Endodermal cell (in vitro differentiated cells): ENCODE results near the gene AGPAT3. TPM values are rescaled to one million over a fixed set of nuclear protein-coding genes. Genes with fewer than 3 reads are reported as not detected.
A peak's percentile ranks its signal among the peaks of the same experiment; 100 is the strongest.

ENCODE experiments used
- DNase-seq: peaks from one replicate; pipeline ENCODE4 v3.0.0-alpha.2; 2017
- H3K27ac ChIP-seq: 2 replicates; pipeline ENCODE4 v1.5.1; 2013; ENCODE audit warnings: mild to moderate bottlenecking, low read depth, low read length, moderate library complexity
- H3K27me3 ChIP-seq: 2 replicates; pipeline ENCODE4 v1.6.1; 2013; ENCODE audit warnings: mild to moderate bottlenecking, low read length, moderate library complexity; ENCODE audit not compliant: insufficient read depth, control insufficient read depth, poor library complexity, severe bottlenecking
- H3K36me3 ChIP-seq: 2 replicates; pipeline ENCODE4 v1.7.0; 2013; ENCODE audit warnings: mild to moderate bottlenecking, low read length, moderate library complexity; ENCODE audit not compliant: control insufficient read depth, insufficient read depth
- H3K4me1 ChIP-seq: one replicate; pipeline ENCODE4 v1.7.0; 2013; ENCODE audit warnings: low read length; ENCODE audit not compliant: control insufficient read depth, insufficient read depth
- H3K4me3 ChIP-seq: 2 replicates; pipeline ENCODE4 v1.5.1; 2013; ENCODE audit warnings: mild to moderate bottlenecking, low read length, moderate library complexity
- H3K9ac ChIP-seq: 2 replicates; pipeline ENCODE4 v1.6.1; 2013; ENCODE audit warnings: mild to moderate bottlenecking, low read length, moderate library complexity; ENCODE audit not compliant: poor library complexity, severe bottlenecking; ENCODE audit errors: extremely low read depth
- H3K9me3 ChIP-seq: 2 replicates; pipeline ENCODE4 v1.6.1; 2013; ENCODE audit warnings: mild to moderate bottlenecking, low read length, moderate library complexity; ENCODE audit not compliant: control insufficient read depth
- H3K27ac Mint-ChIP-seq: 2 replicates; pipeline ENCODE4 v1.8.0; 2020; ENCODE audit warnings: mixed read lengths
- H3K27me3 Mint-ChIP-seq: 2 replicates; pipeline ENCODE4 v1.8.0; 2021; ENCODE audit warnings: mild to moderate bottlenecking, mixed read lengths; ENCODE audit not compliant: insufficient read depth
- H3K36me3 Mint-ChIP-seq: 2 replicates; pipeline ENCODE4 v1.8.0; 2020; ENCODE audit warnings: low read depth, mixed read lengths
- H3K4me1 Mint-ChIP-seq: 2 replicates; pipeline ENCODE4 v1.8.0; 2020; ENCODE audit warnings: mixed read lengths
- H3K4me3 Mint-ChIP-seq: 2 replicates; pipeline ENCODE4 v1.8.0; 2020; ENCODE audit warnings: mild to moderate bottlenecking, moderate library complexity, mixed read lengths
- H3K9me3 Mint-ChIP-seq: 2 replicates; pipeline ENCODE4 v1.8.0; 2020; ENCODE audit warnings: mild to moderate bottlenecking, mixed read lengths
- WGBS, 2 experiments: methylation state at CpG; one replicate each; pipeline versions ENCODE4 v1.1.5 to v1.1.7; 2013; ENCODE audit warnings: missing lambda C conversion rate in 2 of 2, mixed read lengths in 1 of 2; ENCODE audit not compliant: insufficient coverage in 1 of 2, insufficient read length in 1 of 2; 5-methylcytosine and 5-hydroxymethylcytosine counted together
- total RNA-seq, 2 donors: library from RNA; stranded (reverse); fragmentation: NEBNext Ultra II Directional in 1 of 2; extraction: Animal tissue kit (Norgen Biotek cat#: 25700) in 1 of 2; gene quantifications; 2 replicates in 1 of 2; 3 replicates in 1 of 2; pipeline ENCODE4 v1.2.1, GENCODE V29; 2021
- TF ChIP-seq, protein P1 (sequence below): fragments of 200-600 bp; sonication (generic); conservative IDR thresholded peaks from 2 replicates; pipeline ENCODE4 v1.5.0; 2021; ENCODE audit warnings: antibody characterized with exemption, mild to moderate bottlenecking

Gene AGPAT3
- total RNA-seq, 2 donors from 2014 or later, result 44.0 to 74.4 TPM

DNA sequence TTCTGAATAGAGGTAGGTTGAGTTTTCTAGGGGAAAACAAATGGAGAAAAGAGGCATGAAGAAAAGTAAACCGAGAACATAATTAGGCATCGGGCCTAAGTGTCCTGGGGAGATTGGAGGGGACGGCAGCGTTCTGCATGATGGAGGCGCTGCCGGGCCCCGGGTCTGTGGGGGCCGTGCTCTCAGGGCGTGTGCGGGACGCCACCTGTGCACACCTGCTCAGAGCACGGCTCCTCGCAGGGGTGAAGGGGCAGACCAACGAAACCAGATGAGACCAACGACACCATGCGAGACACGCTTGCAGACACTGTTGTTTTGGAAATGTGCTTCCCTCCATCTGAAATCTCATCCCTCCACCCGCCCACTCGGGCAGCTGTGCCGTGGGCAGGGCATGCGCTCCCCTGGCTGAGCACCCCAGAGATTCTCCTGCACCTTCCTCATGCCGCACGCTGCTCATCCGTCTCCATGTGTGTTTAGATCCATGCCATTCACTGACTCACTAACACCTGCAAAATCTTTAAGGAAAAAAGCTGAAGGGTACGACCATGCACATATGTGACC lies 118.9 kb downstream of the AGPAT3 start:
- TF ChIP-seq, protein P1, sequence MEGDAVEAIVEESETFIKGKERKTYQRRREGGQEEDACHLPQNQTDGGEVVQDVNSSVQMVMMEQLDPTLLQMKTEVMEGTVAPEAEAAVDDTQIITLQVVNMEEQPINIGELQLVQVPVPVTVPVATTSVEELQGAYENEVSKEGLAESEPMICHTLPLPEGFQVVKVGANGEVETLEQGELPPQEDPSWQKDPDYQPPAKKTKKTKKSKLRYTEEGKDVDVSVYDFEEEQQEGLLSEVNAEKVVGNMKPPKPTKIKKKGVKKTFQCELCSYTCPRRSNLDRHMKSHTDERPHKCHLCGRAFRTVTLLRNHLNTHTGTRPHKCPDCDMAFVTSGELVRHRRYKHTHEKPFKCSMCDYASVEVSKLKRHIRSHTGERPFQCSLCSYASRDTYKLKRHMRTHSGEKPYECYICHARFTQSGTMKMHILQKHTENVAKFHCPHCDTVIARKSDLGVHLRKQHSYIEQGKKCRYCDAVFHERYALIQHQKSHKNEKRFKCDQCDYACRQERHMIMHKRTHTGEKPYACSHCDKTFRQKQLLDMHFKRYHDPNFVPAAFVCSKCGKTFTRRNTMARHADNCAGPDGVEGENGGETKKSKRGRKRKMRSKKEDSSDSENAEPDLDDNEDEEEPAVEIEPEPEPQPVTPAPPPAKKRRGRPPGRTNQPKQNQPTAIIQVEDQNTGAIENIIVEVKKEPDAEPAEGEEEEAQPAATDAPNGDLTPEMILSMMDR, result no peak
- no peaks in the 10 kb centered on the region for H3K27me3 ChIP-seq
- Mint-ChIP-seq H3K27ac (peak overlapping the region; percentile 55), H3K27me3 (no peaks in the 10 kb centered on the region), H3K9me3 (no peaks in the 10 kb centered on the region), H3K4me3 (no peak overlapping the region), H3K4me1 (peaks cover 4% of the 10 kb centered on the region), H3K36me3 (peaks cover 9% of the 10 kb centered on the region)
- DNase-seq, result no peak
- peaks cover 7% of the 10 kb centered on the region for H3K36me3 ChIP-seq
- WGBS, 2 experiments, result 92 to 94% methylated on average over 16 to 24 of the region's 25 CpGs
- no peak overlapping the region for H3K27ac ChIP-seq
- no peaks in the 10 kb centered on the region for H3K4me1 ChIP-seq
- H3K9ac ChIP-seq, result no peak overlapping the region
- H3K4me3 ChIP-seq, result no peak overlapping the region
- H3K9me3 ChIP-seq, result no peaks in the 10 kb centered on the region

DNA sequence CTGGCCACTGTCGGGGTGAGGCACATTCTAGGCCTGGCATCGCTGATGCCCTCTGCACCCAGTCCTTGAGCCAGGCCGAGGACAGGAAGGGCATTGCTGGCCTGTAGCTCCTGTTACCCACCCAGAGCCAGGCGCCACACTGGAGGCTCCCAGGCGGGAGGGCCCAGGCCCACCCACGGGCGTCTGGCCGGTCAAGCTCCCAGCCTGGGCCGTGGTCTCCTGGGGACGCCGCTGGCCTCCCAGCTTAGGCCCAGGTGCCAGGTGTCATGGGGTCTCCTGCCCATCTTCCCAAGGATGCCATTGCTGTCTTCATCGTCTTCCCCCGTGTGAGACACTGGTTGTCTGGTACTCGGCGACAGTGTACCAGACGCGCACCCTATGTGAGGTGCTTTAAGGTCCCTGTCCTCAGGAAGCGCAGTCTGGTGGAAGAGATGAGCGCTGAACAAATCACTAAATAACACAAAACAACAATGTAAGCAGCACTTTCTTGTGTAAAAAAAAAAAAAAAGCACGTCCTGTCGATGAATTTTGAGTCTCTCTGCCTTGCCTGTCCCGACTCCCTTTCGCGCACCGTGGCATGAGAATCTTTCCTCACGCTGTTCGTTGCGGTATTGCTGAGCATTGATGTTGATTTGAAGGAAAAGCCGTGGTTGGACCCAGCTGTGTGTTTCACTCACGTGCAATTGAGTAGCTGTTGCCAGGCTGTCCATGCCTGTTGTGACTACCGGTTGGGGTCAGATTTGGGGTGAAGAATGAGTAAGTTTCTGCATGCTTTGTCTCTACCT lies 120.1 kb downstream of the AGPAT3 start:
- Mint-ChIP-seq H3K27me3 (no peaks in the 10 kb centered on the region), H3K4me1 (peaks cover 4% of the 10 kb centered on the region)

DNA sequence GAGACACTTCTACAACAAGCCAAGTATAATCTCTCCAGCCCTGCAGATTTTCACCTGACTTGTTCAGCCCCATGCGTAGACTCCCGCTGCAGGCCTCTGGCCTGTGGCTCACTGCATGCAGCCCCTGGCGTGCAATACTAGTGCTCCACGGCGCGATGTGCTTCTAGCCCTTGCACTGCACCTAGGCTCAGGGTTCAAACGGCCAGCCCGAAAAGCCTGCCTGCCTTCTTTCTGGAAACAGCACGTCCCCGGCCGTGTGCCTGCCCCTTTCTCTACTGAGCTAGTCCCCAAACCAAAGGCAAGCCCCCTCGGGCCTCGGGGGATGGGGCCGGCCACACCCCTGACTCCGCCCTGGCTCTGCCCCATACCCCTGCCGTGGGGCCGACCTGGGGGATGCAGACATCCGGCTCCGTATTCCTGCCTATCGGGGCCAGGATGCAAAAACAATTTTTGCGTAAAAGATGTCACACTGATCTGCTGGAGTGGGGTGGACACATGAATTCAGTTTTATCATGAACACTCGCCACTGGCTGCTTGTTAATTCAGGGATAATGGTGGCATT lies 120.7 kb downstream of the AGPAT3 start:
- Mint-ChIP-seq H3K4me1 (peaks cover 4% of the 10 kb centered on the region), H3K27ac (no peak overlapping the region), H3K27me3 (no peaks in the 10 kb centered on the region), H3K4me3 (no peak overlapping the region), H3K36me3 (peaks cover 5% of the 10 kb centered on the region), H3K9me3 (no peaks in the 10 kb centered on the region)
- H3K4me3 ChIP-seq, result no peak overlapping the region
- H3K27ac ChIP-seq, result no peak overlapping the region
- TF ChIP-seq, protein P1, result no peak
- no peaks in the 10 kb centered on the region for H3K4me1 ChIP-seq
- WGBS, 2 experiments, result 53 to 67% methylated on average over 10 to 22 of the region's 22 CpGs
- H3K36me3 ChIP-seq, result peaks cover 7% of the 10 kb centered on the region
- no peaks in the 10 kb centered on the region for H3K27me3 ChIP-seq
- DNase-seq, result peak; percentile 81
- no peaks in the 10 kb centered on the region for H3K9me3 ChIP-seq
- H3K9ac ChIP-seq, result no peak overlapping the region

More for the DNA sequence above, 120.1 kb downstream of the AGPAT3 start:
- H3K4me3 Mint-ChIP-seq, result no peak overlapping the region
- no peak overlapping the region for H3K27ac Mint-ChIP-seq
- H3K4me3 ChIP-seq, result no peak overlapping the region
- no peak overlapping the region for H3K9ac ChIP-seq
- DNase-seq, result no peak
- no peaks in the 10 kb centered on the region for H3K9me3 ChIP-seq
- TF ChIP-seq, protein P1, result no peak
- H3K36me3 ChIP-seq, result peaks cover 7% of the 10 kb centered on the region
- H3K27me3 ChIP-seq, result no peaks in the 10 kb centered on the region
- 91 to 94% methylated on average over 13 to 31 of the region's 31 CpGs for WGBS, 2 experiments
- H3K4me1 ChIP-seq, result no peaks in the 10 kb centered on the region
- no peak overlapping the region for H3K27ac ChIP-seq
- no peaks in the 10 kb centered on the region for H3K9me3 Mint-ChIP-seq
- peaks cover 7% of the 10 kb centered on the region for H3K36me3 Mint-ChIP-seq
